ENCODE data around the gene PMM2.

- no peak for TF ChIP-seq CTCF (IDR thresholded peaks at IDR 0.05)
- no peak for TF ChIP-seq POLR2AphosphoS5 (IDR thresholded peaks at IDR 0.05)
- no peak for TF ChIP-seq EP300 (IDR thresholded peaks at IDR 0.05)
- TF ChIP-seq POLR2A (IDR thresholded peaks at IDR 0.05): no peak
Measured at GRCh38 chr16:8761078-8761477, 36.6 kb upstream of the PMM2 start.

All from gastroesophageal sphincter (tissue), 3 donors.